WTC11 (cell line): ENCODE data around the gene GRIFIN.

Experiments used
- AR ChIP-seq: fragments of 250-450 bp; sonication (Bioruptor Pico); IDR thresholded peaks from 2 replicates; pipeline ENCODE4 v1.9.0; 2021; ENCODE audit warnings: mild to moderate bottlenecking
- ATF1 ChIP-seq: sonication (generic); formaldehyde crosslinking; IDR thresholded peaks from 2 replicates; pipeline ENCODE4 v1.8.1; 2023; ENCODE audit warnings: mild to moderate bottlenecking, moderate library complexity, missing genetic modification reagents
- CTCF ChIP-seq: fragments of 200-600 bp; IDR thresholded peaks from 2 replicates; pipeline ENCODE4 v1.8.0; 2022; ENCODE audit warnings: antibody characterized with exemption
- E2F1 ChIP-seq: sonication (generic); formaldehyde crosslinking; IDR thresholded peaks from 2 replicates; pipeline ENCODE4 v1.8.0; 2022; ENCODE audit warnings: mild to moderate bottlenecking, missing genetic modification reagents
- FOXJ3 ChIP-seq: sonication (generic); formaldehyde crosslinking; IDR thresholded peaks from 2 replicates; pipeline ENCODE4 v1.9.0; 2021; ENCODE audit warnings: missing genetic modification reagents, mild to moderate bottlenecking, borderline replicate concordance
- HMGXB4 ChIP-seq: sonication (generic); formaldehyde crosslinking; IDR thresholded peaks from 2 replicates; pipeline ENCODE4 v1.8.1; 2023; ENCODE audit warnings: mild to moderate bottlenecking, moderate library complexity, missing genetic modification reagents
- NFE2L1 ChIP-seq: sonication (generic); formaldehyde crosslinking; IDR thresholded peaks from 2 replicates; pipeline ENCODE4 v1.8.1; 2023; ENCODE audit warnings: missing genetic modification reagents
- NFYB ChIP-seq: sonication (generic); formaldehyde crosslinking; conservative IDR thresholded peaks from 2 replicates; pipeline ENCODE4 v1.8.0; 2022; ENCODE audit warnings: low read depth, missing genetic modification reagents
- RELA ChIP-seq: sonication (generic); formaldehyde crosslinking; IDR thresholded peaks from 2 replicates; pipeline ENCODE4 v1.8.1; 2022; ENCODE audit warnings: missing genetic modification reagents, mild to moderate bottlenecking, borderline replicate concordance
- SP1 ChIP-seq: sonication (generic); formaldehyde crosslinking; conservative IDR thresholded peaks from 2 replicates; pipeline ENCODE4 v1.8.1; 2022; ENCODE audit warnings: missing genetic modification reagents
- TCF7 ChIP-seq: sonication (generic); formaldehyde crosslinking; IDR thresholded peaks from 2 replicates; pipeline ENCODE4 v1.8.0; 2022; ENCODE audit warnings: mild to moderate bottlenecking, low read depth, missing genetic modification reagents, moderate library complexity
- TEAD4 ChIP-seq: sonication (generic); formaldehyde crosslinking; IDR thresholded peaks from 2 replicates; pipeline ENCODE4 v1.8.0; 2022; ENCODE audit warnings: mild to moderate bottlenecking, missing genetic modification reagents
- TP53 ChIP-seq: sonication (generic); formaldehyde crosslinking; IDR thresholded peaks from 2 replicates; pipeline ENCODE4 v1.8.1; 2023; ENCODE audit warnings: mild to moderate bottlenecking, missing genetic modification reagents
- ZBTB43 ChIP-seq: sonication (generic); formaldehyde crosslinking; IDR thresholded peaks from 2 replicates; pipeline ENCODE4 v1.8.1; 2023; ENCODE audit warnings: mild to moderate bottlenecking, missing genetic modification reagents

- TF ChIP-seq HMGXB4 (no peak), NFYB (CRISPR knock-in tag) (no peak), CTCF (no peak), TEAD4 (CRISPR knock-in tag) (no peak), NFE2L1 (CRISPR knock-in tag) (no peak), FOXJ3 (CRISPR knock-in tag) (no peak), ZBTB43 (no peak), TCF7 (CRISPR knock-in tag) (no peak), SP1 (CRISPR knock-in tag) (no peak), TP53 (CRISPR knock-in tag) (no peak), RELA (CRISPR knock-in tag) (no peak), E2F1 (no peak), ATF1 (no peak), AR (no peak)
Observed at GRCh38 chr7:2478399-2478785, 2.2 kb upstream of the GRIFIN start.
